ENCODE measurements around the gene COQ4. TPM values are rescaled to one million over a fixed set of nuclear protein-coding genes. Genes with fewer than 3 reads are reported as not detected.
"Not testable (repeated sequence)": the region's sequence is repeated elsewhere in the genome, so short reads cannot be mapped to it uniquely, and the experiment has no call there.

COQ4 gene
- total RNA-seq, 3 donors from 2014 or later (not counting 1 experiment from before 2014, with no cell fraction given) = 28.2 to 34.5 (median 30.4) TPM

DNA sequence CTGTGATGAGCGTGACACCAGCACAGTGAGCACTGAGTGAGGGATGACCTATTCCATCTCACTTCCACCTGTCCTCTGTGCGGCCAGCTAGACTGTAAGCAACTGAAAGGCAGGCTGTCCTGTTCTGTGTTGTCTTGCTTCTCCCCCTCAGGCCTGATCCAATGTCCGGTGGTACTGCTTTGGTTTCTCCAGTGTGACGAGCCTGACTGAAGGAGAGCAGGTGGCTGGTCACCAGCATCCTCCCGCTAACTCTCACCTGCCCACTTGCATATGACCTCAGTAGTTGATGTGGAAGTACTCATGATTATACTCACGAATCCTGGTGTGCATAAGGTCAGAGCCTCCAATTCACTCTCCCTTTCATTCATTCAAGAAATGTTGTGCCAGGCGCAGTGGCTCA is 15.3 kb downstream of the COQ4 start:
- H3K9me3 Mint-ChIP-seq = no peaks in the 10 kb centered on the region
- H3K4me1 ChIP-seq (ENCODE audit: control insufficient read depth, insufficient read depth, low read length) = peaks cover 15% of the 10 kb centered on the region
- H3K27me3 Mint-ChIP-seq (ENCODE audit: low read depth in 2 of 2) = no peaks in the 10 kb centered on the region
- H3K4me1 Mint-ChIP-seq = peaks cover 7% of the 10 kb centered on the region in 2 donors
- ATAC-seq (no peak), DNase-seq (no peak)
- intact Hi-C loops (cut with micrococcal nuclease) = no loop called here
- no peak overlapping the region for H3K4me3 Mint-ChIP-seq
- WGBS (ENCODE audit: insufficient coverage) = 94% methylated on average over 7 of the region's 7 CpGs
- H3K27ac ChIP-seq (ENCODE audit: low read length) = no peak overlapping the region
- H3K9me3 ChIP-seq (ENCODE audit: control insufficient read depth, insufficient read depth, low read length) = no peaks in the 10 kb centered on the region
- H3K36me3 ChIP-seq (ENCODE audit: control insufficient read depth, insufficient read depth, low read length) = peaks cover 2% of the 10 kb centered on the region
- H3K27me3 ChIP-seq (ENCODE audit: control insufficient read depth, insufficient read depth, low read length) = no peaks in the 10 kb centered on the region
- TF ChIP-seq, protein P1, sequence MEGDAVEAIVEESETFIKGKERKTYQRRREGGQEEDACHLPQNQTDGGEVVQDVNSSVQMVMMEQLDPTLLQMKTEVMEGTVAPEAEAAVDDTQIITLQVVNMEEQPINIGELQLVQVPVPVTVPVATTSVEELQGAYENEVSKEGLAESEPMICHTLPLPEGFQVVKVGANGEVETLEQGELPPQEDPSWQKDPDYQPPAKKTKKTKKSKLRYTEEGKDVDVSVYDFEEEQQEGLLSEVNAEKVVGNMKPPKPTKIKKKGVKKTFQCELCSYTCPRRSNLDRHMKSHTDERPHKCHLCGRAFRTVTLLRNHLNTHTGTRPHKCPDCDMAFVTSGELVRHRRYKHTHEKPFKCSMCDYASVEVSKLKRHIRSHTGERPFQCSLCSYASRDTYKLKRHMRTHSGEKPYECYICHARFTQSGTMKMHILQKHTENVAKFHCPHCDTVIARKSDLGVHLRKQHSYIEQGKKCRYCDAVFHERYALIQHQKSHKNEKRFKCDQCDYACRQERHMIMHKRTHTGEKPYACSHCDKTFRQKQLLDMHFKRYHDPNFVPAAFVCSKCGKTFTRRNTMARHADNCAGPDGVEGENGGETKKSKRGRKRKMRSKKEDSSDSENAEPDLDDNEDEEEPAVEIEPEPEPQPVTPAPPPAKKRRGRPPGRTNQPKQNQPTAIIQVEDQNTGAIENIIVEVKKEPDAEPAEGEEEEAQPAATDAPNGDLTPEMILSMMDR (IDR thresholded peaks at IDR 0.05) = no peak
- no peak overlapping the region for H3K27ac Mint-ChIP-seq
- no peaks in the 10 kb centered on the region for H3K36me3 Mint-ChIP-seq
- H3K4me3 ChIP-seq (ENCODE audit: low read length) = no peak overlapping the region

DNA sequence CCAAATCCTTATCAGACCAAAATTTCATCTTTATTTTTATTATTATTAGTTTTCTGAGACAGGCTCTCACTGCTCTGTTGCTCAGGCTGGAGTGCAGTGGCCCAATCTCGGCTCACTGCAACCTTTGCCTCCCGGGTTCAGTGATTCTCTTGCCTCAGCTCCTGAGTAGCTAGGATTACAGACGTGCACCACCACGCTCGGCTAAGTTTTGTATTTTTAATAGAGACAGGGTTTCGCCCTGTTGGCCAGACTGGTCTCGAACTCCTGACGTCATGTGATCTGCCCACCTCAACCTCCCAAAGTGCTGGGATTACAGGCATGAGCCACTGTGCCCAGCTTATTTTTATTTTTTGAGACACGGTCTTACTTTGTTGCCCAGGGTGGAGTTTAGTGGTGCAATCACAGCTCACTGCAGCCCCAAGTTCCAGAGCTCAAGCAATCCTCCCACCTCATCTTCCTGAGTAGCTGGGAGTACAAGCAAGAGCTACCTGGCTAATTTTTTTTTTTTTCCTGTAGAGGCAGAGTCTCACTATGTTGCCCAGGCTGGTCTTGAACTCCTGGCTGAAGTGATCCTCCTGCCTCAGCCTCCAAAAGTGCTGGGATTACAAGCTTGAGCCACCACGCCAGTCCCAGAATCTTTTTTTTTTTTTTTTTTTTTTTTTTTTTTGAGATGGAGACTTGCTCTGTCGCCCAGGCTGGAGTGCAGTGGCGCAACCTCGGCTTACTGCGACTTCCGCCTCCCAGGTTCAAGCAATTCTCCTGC is 16.4 kb downstream of the COQ4 start:
- H3K36me3 Mint-ChIP-seq; H3K27ac Mint-ChIP-seq; H3K27me3 ChIP-seq (ENCODE audit: control insufficient read depth, insufficient read depth, low read length); intact Hi-C loops (cut with micrococcal nuclease); H3K27ac ChIP-seq (ENCODE audit: low read length); DNase-seq; H3K9me3 ChIP-seq (ENCODE audit: control insufficient read depth, insufficient read depth, low read length); H3K27me3 Mint-ChIP-seq (ENCODE audit: low read depth in 2 of 2); H3K4me3 ChIP-seq (ENCODE audit: low read length); H3K4me1 Mint-ChIP-seq; H3K9me3 Mint-ChIP-seq; ATAC-seq: not testable (repeated sequence)
- H3K4me3 Mint-ChIP-seq = peak overlapping the region; percentile 80
- Histone ChIP-seq H3K4me1 (ENCODE audit: control insufficient read depth, insufficient read depth, low read length) (peaks cover 15% of the 10 kb centered on the region), H3K36me3 (ENCODE audit: control insufficient read depth, insufficient read depth, low read length) (peaks cover 10% of the 10 kb centered on the region)
- WGBS (ENCODE audit: insufficient coverage) = 94% methylated on average over 15 of the region's 15 CpGs

DNA sequence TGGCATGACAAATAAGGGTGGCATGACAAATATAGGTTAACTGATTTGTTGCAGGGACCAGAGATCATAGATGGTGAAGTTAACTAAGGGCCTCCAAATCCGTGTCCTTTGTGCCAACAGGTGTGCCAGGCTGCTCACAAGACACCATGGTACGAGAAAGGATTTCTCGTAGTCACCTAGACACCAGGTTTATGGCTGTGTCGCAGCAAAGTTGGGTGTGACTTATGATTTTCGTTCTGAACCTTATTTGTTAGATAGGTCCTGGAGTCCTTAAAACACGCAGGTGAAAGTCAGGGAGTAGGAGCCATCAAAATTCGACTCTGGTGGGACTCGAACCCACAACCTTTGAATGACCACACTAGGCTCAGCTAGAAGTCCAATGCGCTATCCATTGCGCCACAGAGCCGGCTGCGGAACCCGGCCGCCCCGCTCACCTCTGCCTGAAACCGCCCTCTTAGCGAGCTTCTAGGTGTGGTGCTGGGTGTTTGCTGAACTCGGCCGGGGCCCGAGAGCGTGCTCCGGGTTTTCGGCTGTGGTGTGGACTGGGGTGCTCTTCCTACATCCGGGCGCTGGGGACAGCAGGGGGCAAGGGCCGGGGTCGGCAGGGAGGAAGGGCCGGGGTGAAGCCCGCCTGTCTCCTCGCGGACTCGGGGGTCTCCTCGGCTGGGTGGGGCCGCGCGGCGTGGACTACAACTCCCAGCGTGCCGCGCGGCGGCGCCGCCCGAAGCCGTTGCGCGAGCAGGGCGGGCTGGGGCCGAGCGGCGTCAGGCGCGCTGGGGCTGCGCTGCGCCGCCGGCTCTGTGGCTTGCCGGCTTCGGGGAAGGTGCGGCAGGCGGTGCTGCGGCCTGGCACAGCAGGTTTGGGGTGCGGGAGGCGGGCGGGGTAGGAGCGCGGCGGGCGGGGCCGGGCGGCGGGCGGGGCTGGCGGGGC is 17.4 kb downstream of the COQ4 start, which contains the start of gene SLC27A4:
SLC27A4 (plus strand) TSS at position 767 of the 930 bp plus-strand sequence. CDS start 2,606 bp downstream, outside the sequence.
- H3K4me1 ChIP-seq (ENCODE audit: control insufficient read depth, insufficient read depth, low read length) = peaks cover 15% of the 10 kb centered on the region
- peak within 1 kb of the TSS; percentile 83 for H3K4me3 Mint-ChIP-seq
- H3K27me3 ChIP-seq (ENCODE audit: control insufficient read depth, insufficient read depth, low read length) = no peaks in the 10 kb centered on the region
- H3K36me3 Mint-ChIP-seq = no peaks in the 10 kb centered on the region
- no peaks in the 10 kb centered on the region for H3K9me3 Mint-ChIP-seq
- peak within 1 kb of the TSS; percentile 37 to 75 for H3K27ac Mint-ChIP-seq
- H3K4me3 ChIP-seq (ENCODE audit: low read length) = peak within 1 kb of the TSS; percentile 61
- intact Hi-C loops (cut with micrococcal nuclease) = loop anchor here (1.0 kb wide), 1 partner anchor 18 kb away; the partner anchor contains the start of genes COQ4 and TRUB2
- peak; percentile 90 to 95 (median 93) for ATAC-seq
- peak within 1 kb of the TSS; percentile 49 for H3K27ac ChIP-seq (ENCODE audit: low read length)
- TF ChIP-seq, protein P1 (IDR thresholded peaks at IDR 0.05) = no peak
- DNase-seq = peak; percentile 64 to 92
- H3K4me1 Mint-ChIP-seq = peaks cover 7% of the 10 kb centered on the region in 2 donors
- WGBS (ENCODE audit: insufficient coverage) = 7% methylated on average over 75 of the region's 75 CpGs
- H3K27me3 Mint-ChIP-seq (ENCODE audit: low read depth in 2 of 2) = no peaks in the 10 kb centered on the region
- H3K9me3 ChIP-seq (ENCODE audit: control insufficient read depth, insufficient read depth, low read length) = no peaks in the 10 kb centered on the region
- H3K36me3 ChIP-seq (ENCODE audit: control insufficient read depth, insufficient read depth, low read length) = peaks cover 18% of the 10 kb centered on the region

Data from natural killer cell (primary cell).